ENCODE data around the gene CYP27B1.

DNA sequence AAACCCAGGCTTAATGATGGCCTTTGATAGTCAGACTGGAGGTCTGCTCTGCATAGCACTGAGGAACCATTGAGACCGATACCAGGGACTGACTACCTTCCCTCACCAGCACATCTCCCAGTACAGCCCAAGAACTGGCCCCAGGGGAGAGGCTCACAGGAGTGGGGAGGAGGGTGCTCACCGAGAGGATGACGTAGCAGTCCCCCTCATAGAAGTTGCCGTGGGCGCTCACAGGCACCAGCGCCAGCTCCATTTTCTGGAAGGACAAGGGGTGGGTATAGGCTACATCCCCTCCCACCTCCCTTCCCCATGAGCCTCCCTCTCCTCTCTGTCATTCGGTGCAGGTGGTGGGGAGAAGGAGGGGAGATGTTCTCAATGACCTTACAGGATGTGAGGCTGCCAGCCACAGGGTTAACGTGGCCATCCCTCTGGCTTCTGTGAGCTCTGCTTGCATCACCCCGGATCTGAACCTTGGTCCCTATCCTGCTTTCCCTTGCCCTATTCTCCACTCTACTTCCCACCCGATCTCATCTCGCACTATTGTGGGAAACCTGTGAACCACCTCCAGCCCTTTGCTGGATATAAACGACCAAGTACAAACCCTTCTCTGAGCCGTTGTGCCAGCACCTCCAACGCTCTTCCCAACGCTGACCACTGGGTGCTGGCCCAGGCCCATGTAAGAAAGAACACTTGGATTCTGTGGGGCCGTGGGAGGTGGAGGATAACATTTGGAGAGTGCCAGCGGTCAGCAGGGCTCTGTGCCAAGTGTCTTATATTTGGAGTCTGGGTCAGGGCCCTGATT is 47.3 kb upstream of the CYP27B1 start:
- TF ChIP-seq, protein P1, sequence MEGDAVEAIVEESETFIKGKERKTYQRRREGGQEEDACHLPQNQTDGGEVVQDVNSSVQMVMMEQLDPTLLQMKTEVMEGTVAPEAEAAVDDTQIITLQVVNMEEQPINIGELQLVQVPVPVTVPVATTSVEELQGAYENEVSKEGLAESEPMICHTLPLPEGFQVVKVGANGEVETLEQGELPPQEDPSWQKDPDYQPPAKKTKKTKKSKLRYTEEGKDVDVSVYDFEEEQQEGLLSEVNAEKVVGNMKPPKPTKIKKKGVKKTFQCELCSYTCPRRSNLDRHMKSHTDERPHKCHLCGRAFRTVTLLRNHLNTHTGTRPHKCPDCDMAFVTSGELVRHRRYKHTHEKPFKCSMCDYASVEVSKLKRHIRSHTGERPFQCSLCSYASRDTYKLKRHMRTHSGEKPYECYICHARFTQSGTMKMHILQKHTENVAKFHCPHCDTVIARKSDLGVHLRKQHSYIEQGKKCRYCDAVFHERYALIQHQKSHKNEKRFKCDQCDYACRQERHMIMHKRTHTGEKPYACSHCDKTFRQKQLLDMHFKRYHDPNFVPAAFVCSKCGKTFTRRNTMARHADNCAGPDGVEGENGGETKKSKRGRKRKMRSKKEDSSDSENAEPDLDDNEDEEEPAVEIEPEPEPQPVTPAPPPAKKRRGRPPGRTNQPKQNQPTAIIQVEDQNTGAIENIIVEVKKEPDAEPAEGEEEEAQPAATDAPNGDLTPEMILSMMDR (conservative IDR thresholded peaks at IDR 0.05; ENCODE audit: low read length): no peak
- TF ChIP-seq EZH2phosphoT487 (IDR thresholded peaks at IDR 0.05; ENCODE audit: borderline replicate concordance, low read depth, low read length): no peak
